Sigmoid colon (tissue), 7 donors: ENCODE data around the gene HSPH1. TPM values are rescaled to one million over a fixed set of nuclear protein-coding genes. Genes with fewer than 3 reads are reported as not detected.

ENCODE experiments used
- DNase-seq: peaks from one replicate; pipeline ENCODE4 v3.0.0-alpha.2; 2019
- H3K27ac ChIP-seq, 4 donors: fragments of 200-600 bp; sonication (generic); one replicate each; pipeline ENCODE4 v1.5.1; 2016 to 2019; ENCODE audit warnings: mild to moderate bottlenecking in 1 of 4
- H3K27me3 ChIP-seq, 3 donors: fragments of 200-600 bp; sonication (generic); one replicate each; pipeline ENCODE4 v1.5.1; 2019; ENCODE audit warnings: mild to moderate bottlenecking in 1 of 3
- H3K36me3 ChIP-seq, 4 donors: fragments of 200-600 bp; sonication (generic); one replicate each; pipeline ENCODE4 v1.5.1; 2016 to 2019
- H3K4me1 ChIP-seq, 4 donors: fragments of 200-600 bp; sonication (generic); one replicate each; pipeline ENCODE4 v1.5.1; 2017 to 2019
- H3K4me3 ChIP-seq, 4 donors: fragments of 200-600 bp; sonication (generic); one replicate each; pipeline ENCODE4 v1.5.1; 2017 to 2019; ENCODE audit warnings: mild to moderate bottlenecking in 2 of 4, moderate library complexity in 1 of 4
- H3K9me3 ChIP-seq, 4 donors: fragments of 200-600 bp in 3 of 4; sonication (generic) in 3 of 4; one replicate each; pipeline versions ENCODE4 v1.5.1 to v1.6.1; 2013 to 2019
- CTCF ChIP-seq, 4 experiments: fragments of 450-650 bp in 3 of 4; fragments of 200-600 bp in 1 of 4; IDR thresholded peaks; one replicate each; pipeline ENCODE4 v1.5.1; 2016 to 2019; ENCODE audit warnings: antibody characterized with exemption in 4 of 4, mild to moderate bottlenecking in 3 of 4, moderate library complexity in 2 of 4
- EP300 ChIP-seq, 4 donors: sonication (generic); formaldehyde crosslinking; IDR thresholded peaks; one replicate each; pipeline ENCODE4 v1.6.1; 2017; ENCODE audit warnings: antibody characterized with exemption in 4 of 4
- POLR2A ChIP-seq, 2 donors: fragments of 450-650 bp; IDR thresholded peaks; one replicate each; pipeline ENCODE4 v1.6.1; 2016; ENCODE audit warnings: antibody characterized with exemption in 2 of 2, mild to moderate bottlenecking in 2 of 2, moderate library complexity in 2 of 2
- POLR2AphosphoS5 ChIP-seq, 4 donors: sonication (generic); formaldehyde crosslinking; IDR thresholded peaks; one replicate each; pipeline ENCODE4 v1.6.1; 2017; ENCODE audit warnings: antibody characterized with exemption in 4 of 4
- WGBS, 2 donors: extraction: QIAGEN DNeasy Blood & Tissue Kit; methylation state at CpG; one replicate each; pipeline ENCODE4 v1.1.7; 2013; 5-methylcytosine and 5-hydroxymethylcytosine counted together
- intact Hi-C: fragments of 100-400 bp; cut with DNase I; formaldehyde crosslinking; loops from one replicate; pipeline ENCODE4 v1.15.1; 2023
- polyA plus RNA-seq, 3 donors: library from polyadenylated mRNA; stranded (reverse); fragments of 200-250 nt; gene quantifications; one replicate each; pipeline ENCODE4 v1.2.3, GENCODE V29; 2013
- total RNA-seq, 4 donors: library from RNA; depleted of rRNA; stranded (reverse); fragments of >200 nt; gene quantifications; one replicate each; pipeline ENCODE4 v1.1.0, GENCODE V29; 2016
- donor health status: healthy with polysubstance abuse.
- donor health status: Bipolar disorder and iron deficiency.
- donor health status: healthy.

The HSPH1 gene
- total and polyA plus RNA-seq, 7 donors: 12.0 to 41.5 (median 30.7) TPM

DNA sequence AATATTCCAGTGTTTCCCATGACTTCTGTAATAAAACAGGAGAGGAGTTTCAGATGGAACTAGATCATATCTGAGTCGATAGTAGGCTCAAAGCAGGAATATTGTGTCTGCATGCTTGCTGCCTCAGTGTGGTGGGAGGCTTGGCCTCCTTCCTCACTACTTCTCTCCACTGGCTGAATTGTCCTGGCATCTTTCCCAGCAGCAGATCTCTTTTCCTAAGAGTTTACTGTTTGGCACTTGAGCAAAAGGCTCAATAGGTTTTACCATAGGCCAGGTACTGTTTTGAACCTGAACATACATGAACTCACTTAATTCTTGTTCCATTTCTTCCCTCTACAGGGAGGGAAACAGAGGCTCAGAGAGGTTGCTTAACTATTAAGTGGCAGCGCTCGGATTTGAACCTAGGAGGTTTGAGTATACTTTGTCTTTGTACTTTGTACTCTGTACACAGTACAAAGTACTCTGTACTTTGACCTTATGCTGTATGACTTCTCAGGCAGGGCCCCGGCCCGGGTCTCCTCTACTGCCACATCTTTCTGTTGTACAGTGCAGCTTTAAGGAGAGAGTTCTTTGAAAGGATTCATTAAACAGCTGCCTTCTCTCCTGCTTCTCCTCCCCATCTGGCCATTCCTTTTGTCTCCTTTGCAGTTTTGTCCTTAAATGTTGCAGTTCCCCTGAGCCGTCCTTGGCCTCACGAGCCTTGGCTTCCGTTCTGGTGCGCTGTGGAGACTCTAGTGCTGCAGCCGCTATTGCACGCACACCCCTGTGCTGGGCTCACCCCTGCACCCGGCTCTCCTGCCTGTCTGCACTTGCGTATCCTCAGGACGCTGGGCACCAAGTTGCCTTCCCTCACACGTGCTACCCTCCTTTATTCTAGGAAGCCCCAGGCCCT is 46.2 kb upstream of the HSPH1 start:
- H3K36me3 ChIP-seq: no peaks in the 10 kb centered on the region
- no peak for TF ChIP-seq EP300 (IDR thresholded peaks at IDR 0.05)
- TF ChIP-seq POLR2A (IDR thresholded peaks at IDR 0.05): no peak
- no peak for TF ChIP-seq CTCF (IDR thresholded peaks at IDR 0.05)
- TF ChIP-seq POLR2AphosphoS5 (IDR thresholded peaks at IDR 0.05): peak in 3 of 4 donors; percentile 16 to 48 (median 20)
- peaks cover 0 to 34% (median 31%) of the 10 kb centered on the region in 4 donors for H3K4me1 ChIP-seq
- no peak overlapping the region for H3K4me3 ChIP-seq
- DNase-seq: peak; percentile 82
- peak overlapping the region; percentile 41 to 67 (median 55) for H3K27ac ChIP-seq
- intact Hi-C loops: loop anchor here (2.0 to 10.0 kb wide), 2 partner anchors 45 to 217 kb away; no protein-coding TSS in a partner anchor
- H3K9me3 ChIP-seq: no peaks in the 10 kb centered on the region
- no peaks in the 10 kb centered on the region for H3K27me3 ChIP-seq
- WGBS, 2 donors: 76% methylated on average over 15 of the region's 15 CpGs

DNA sequence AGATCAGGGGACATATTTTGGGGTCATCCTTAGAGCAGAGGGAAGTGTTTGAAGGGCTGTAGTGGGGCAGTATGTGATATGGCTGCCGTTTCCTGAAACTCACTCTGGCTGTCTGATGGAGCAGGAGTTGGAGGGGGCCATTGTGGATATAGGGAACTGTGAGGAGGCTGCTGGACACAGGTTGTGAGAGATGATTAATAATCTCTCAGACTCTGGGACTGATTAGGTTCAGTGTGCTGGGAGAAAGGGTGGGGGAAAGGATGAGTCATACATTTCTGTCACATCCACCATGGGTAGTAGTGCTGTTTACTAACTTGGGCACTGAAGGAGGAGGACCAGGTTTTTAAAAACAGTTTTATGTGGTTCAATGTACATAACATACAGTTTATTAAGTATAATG is 42.9 kb upstream of the HSPH1 start:
- Histone ChIP-seq H3K9me3 (no peaks in the 10 kb centered on the region), H3K36me3 (no peaks in the 10 kb centered on the region), H3K27me3 (no peaks in the 10 kb centered on the region), H3K27ac (no peak overlapping the region), H3K4me1 (peaks cover 0 to 35% (median 32%) of the 10 kb centered on the region in 4 donors), H3K4me3 (no peak overlapping the region)
- 90 to 98% methylated on average over 1 of the region's 1 CpG for WGBS, 2 donors
- DNase-seq: no peak
- intact Hi-C loops: loop anchor here (10.0 kb wide), 1 partner anchor 220 kb away; no protein-coding TSS in a partner anchor
- TF ChIP-seq EP300 (IDR thresholded peaks at IDR 0.05): no peak
- TF ChIP-seq POLR2A (IDR thresholded peaks at IDR 0.05): no peak
- no peak for TF ChIP-seq CTCF (IDR thresholded peaks at IDR 0.05)
- TF ChIP-seq POLR2AphosphoS5 (IDR thresholded peaks at IDR 0.05): no peak

- peak overlapping the region; percentile 91 to 99 (median 96) for H3K27ac ChIP-seq
- H3K27me3 ChIP-seq: no peaks in the 10 kb centered on the region
- peak overlapping the region; percentile 57 to 88 (median 80) for H3K4me3 ChIP-seq
- H3K9me3 ChIP-seq: no peaks in the 10 kb centered on the region
- no peak for DNase-seq
- 39 to 59% methylated on average over 7 of the region's 7 CpGs for WGBS, 2 donors
- TF ChIP-seq POLR2A (IDR thresholded peaks at IDR 0.05) (no peak), POLR2AphosphoS5 (IDR thresholded peaks at IDR 0.05) (no peak), CTCF (IDR thresholded peaks at IDR 0.05) (no peak), EP300 (IDR thresholded peaks at IDR 0.05) (no peak)
- H3K4me1 ChIP-seq: peaks cover 0 to 16% (median 10%) of the 10 kb centered on the region in 4 donors
- intact Hi-C loops: loop anchor here (10.0 kb wide), 1 partner anchor 223 kb away; no protein-coding TSS in a partner anchor
- no peaks in the 10 kb centered on the region for H3K36me3 ChIP-seq
Measured at GRCh38 chr13:31201341-31202031, 39.8 kb upstream of the HSPH1 start.

DNA sequence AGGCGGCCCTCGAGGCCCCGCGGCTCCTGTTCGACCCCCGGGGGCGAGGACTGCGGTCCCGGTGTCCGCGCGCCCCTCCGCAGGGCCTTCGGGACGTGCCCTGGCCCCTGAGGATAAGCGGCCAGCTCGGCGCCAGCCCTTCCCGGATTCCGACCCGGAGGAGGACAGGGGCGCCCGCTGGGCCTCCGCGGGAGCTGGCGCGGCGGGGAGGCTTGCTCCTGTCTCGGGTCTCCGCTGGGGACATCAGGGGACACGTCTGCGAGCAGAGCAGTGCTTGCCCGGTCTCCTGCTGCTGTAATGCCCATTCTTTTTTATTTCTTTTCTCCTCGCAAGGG is 38.9 kb upstream of the HSPH1 start:
- DNase-seq: peak; percentile 72
- Histone ChIP-seq H3K9me3 (no peaks in the 10 kb centered on the region), H3K27me3 (no peaks in the 10 kb centered on the region), H3K4me3 (peak overlapping the region; percentile 57 to 88 (median 80)), H3K27ac (peak overlapping the region; percentile 91 to 99 (median 96)), H3K4me1 (peaks cover 0 to 16% (median 10%) of the 10 kb centered on the region in 4 donors), H3K36me3 (no peaks in the 10 kb centered on the region)
- WGBS, 2 donors: 1% methylated on average over 34 of the region's 34 CpGs
- TF ChIP-seq EP300 (IDR thresholded peaks at IDR 0.05) (no peak), POLR2AphosphoS5 (IDR thresholded peaks at IDR 0.05) (no peak), CTCF (IDR thresholded peaks at IDR 0.05) (no peak), POLR2A (IDR thresholded peaks at IDR 0.05) (no peak)
- intact Hi-C loops: loop anchor here (1.0 to 10.0 kb wide), 2 partner anchors 38 to 224 kb away; no protein-coding TSS in a partner anchor
